ENCODE results near the gene TRIM69. TPM values are rescaled to one million over a fixed set of nuclear protein-coding genes. Genes with fewer than 3 reads are reported as not detected.

The TRIM69 gene
- total and polyA plus RNA-seq, 2 donors (not counting 1 experiment from before 2014, with no cell fraction given) = 12.9 to 30.8 TPM

- Histone ChIP-seq H3K27me3 (replicated peaks in 1 of 4; ENCODE audit: control extremely low read depth in 1 of 4, control insufficient read depth in 3 of 4, insufficient read depth in 4 of 4, low read length in 3 of 4) (no peaks in the 10 kb centered on the region), H3K79me2 (ENCODE audit: control insufficient read depth, insufficient read depth, low read length) (no peaks in the 10 kb centered on the region), H3K9ac (ENCODE audit: low read length) (no peak overlapping the region), H4K20me1 (ENCODE audit: control insufficient read depth, insufficient read depth, low read length, poor library complexity, severe bottlenecking) (no peaks in the 10 kb centered on the region), H3K27ac (ENCODE audit: low read length in 2 of 2) (no peak overlapping the region), H3K4me3 (ENCODE audit: control extremely low read depth in 1 of 5, extremely low read depth in 1 of 5, insufficient read depth in 1 of 5, low read depth in 2 of 5, low read length in 4 of 5) (no peak overlapping the region), H3K4me1 (ENCODE audit: control insufficient read depth in 2 of 2, insufficient read depth in 2 of 2, low read length in 2 of 2) (no peaks in the 10 kb centered on the region), H2AFZ (ENCODE audit: insufficient read depth, low read depth, low read length, poor library complexity, severe bottlenecking) (no peak overlapping the region), H3K4me2 (replicated peaks; ENCODE audit: low read depth, low read length, poor library complexity, severe bottlenecking) (no peak overlapping the region), H3K36me3 (replicated peaks in 1 of 2; ENCODE audit: control extremely low read depth in 1 of 2, control insufficient read depth in 1 of 2, extremely low read depth in 1 of 2, insufficient read depth in 2 of 2, low read length in 1 of 2) (no peaks in the 10 kb centered on the region), H3K9me3 (ENCODE audit: control extremely low read depth in 1 of 3, control insufficient read depth in 2 of 3, insufficient read depth in 1 of 3, low read length in 2 of 3) (no peaks in the 10 kb centered on the region)
- 50% methylated on average over 1 of the region's 3 CpGs for WGBS (ENCODE audit: insufficient coverage)
- DNase-seq (no peak), ATAC-seq (ENCODE audit: low read depth) (no peak)
- Mint-ChIP-seq H3K27me3 (no peaks in the 10 kb centered on the region), H3K27ac (no peak overlapping the region), H3K4me1 (no peaks in the 10 kb centered on the region), H3K9me3 (ENCODE audit: insufficient read depth) (no peaks in the 10 kb centered on the region), H3K4me3 (no peak overlapping the region)
- CTCF ChIA-PET = no interaction called here
- POLR2A ChIA-PET = no interaction called here
- TF ChIP-seq EZH2 (IDR thresholded peaks at IDR 0.05; ENCODE audit: borderline replicate concordance, insufficient read depth, low read depth, low read length, poor library complexity, severe bottlenecking) (no peak), CTCF (IDR thresholded peaks at IDR 0.05) (no peak)
- intact Hi-C loops (cut with micrococcal nuclease) = no loop called here
Measured at GRCh38 chr15:44763848-44764247, 27.5 kb downstream of the TRIM69 start.

- Histone ChIP-seq H3K36me3 (replicated peaks in 1 of 2; ENCODE audit: control extremely low read depth in 1 of 2, control insufficient read depth in 1 of 2, extremely low read depth in 1 of 2, insufficient read depth in 2 of 2, low read length in 1 of 2) (no peaks in the 10 kb centered on the region), H3K9ac (ENCODE audit: low read length) (no peak overlapping the region), H3K27ac (ENCODE audit: low read length in 2 of 2) (no peak overlapping the region), H3K79me2 (ENCODE audit: control insufficient read depth, insufficient read depth, low read length) (no peaks in the 10 kb centered on the region), H3K4me3 (ENCODE audit: control extremely low read depth in 1 of 5, extremely low read depth in 1 of 5, insufficient read depth in 1 of 5, low read depth in 2 of 5, low read length in 4 of 5) (no peak overlapping the region), H3K27me3 (replicated peaks in 1 of 4; ENCODE audit: control extremely low read depth in 1 of 4, control insufficient read depth in 3 of 4, insufficient read depth in 4 of 4, low read length in 3 of 4) (no peaks in the 10 kb centered on the region), H3K4me2 (replicated peaks; ENCODE audit: low read depth, low read length, poor library complexity, severe bottlenecking) (no peak overlapping the region), H3K9me3 (ENCODE audit: control extremely low read depth in 1 of 3, control insufficient read depth in 2 of 3, insufficient read depth in 1 of 3, low read length in 2 of 3) (no peaks in the 10 kb centered on the region), H4K20me1 (ENCODE audit: control insufficient read depth, insufficient read depth, low read length, poor library complexity, severe bottlenecking) (no peaks in the 10 kb centered on the region), H3K4me1 (ENCODE audit: control insufficient read depth in 2 of 2, insufficient read depth in 2 of 2, low read length in 2 of 2) (no peaks in the 10 kb centered on the region), H2AFZ (ENCODE audit: insufficient read depth, low read depth, low read length, poor library complexity, severe bottlenecking) (no peak overlapping the region)
- ChIA-PET CTCF (interaction anchor here (1.0 kb wide), 1 partner anchor 186 kb away, joined by 5 read pairs; no protein-coding TSS in a partner anchor), POLR2A (no interaction called here)
- H3K27me3 Mint-ChIP-seq = no peaks in the 10 kb centered on the region
- H3K9me3 Mint-ChIP-seq (ENCODE audit: insufficient read depth) = peaks cover 2% of the 10 kb centered on the region
- TF ChIP-seq CTCF (IDR thresholded peaks at IDR 0.05) (no peak), EZH2 (IDR thresholded peaks at IDR 0.05; ENCODE audit: borderline replicate concordance, insufficient read depth, low read depth, low read length, poor library complexity, severe bottlenecking) (no peak)
- H3K27ac Mint-ChIP-seq = no peak overlapping the region
- intact Hi-C loops (cut with micrococcal nuclease) = no loop called here
- no peaks in the 10 kb centered on the region for H3K4me1 Mint-ChIP-seq
- ATAC-seq (ENCODE audit: low read depth) (no peak), DNase-seq (no peak)
- H3K4me3 Mint-ChIP-seq = no peak overlapping the region
- WGBS (ENCODE audit: insufficient coverage) = 37% methylated on average over 2 of the region's 3 CpGs
Measured at GRCh38 chr15:44765036-44765435, 28.7 kb downstream of the TRIM69 start.
